ENCODE data around the gene RETREG3. TPM values are rescaled to one million over a fixed set of nuclear protein-coding genes. Genes with fewer than 3 reads are reported as not detected.

RETREG3 gene
- total and polyA plus RNA-seq, 2 of the 13 experiments (the other 11 are each of a cell fraction or from before 2014, with no cell fraction given): 47.0 to 55.8 TPM

- FAIRE-seq (no peak), ATAC-seq (no peak), DNase-seq (ENCODE audit: low spot score) (no peak)
- Histone ChIP-seq H3K4me3 (replicated peaks in 1 of 3; ENCODE audit: insufficient read depth in 1 of 3, low read depth in 2 of 3, low read length in 3 of 3) (no peak overlapping the region), H3K9me3 (ENCODE audit: low read length) (no peaks in the 10 kb centered on the region), H3K4me1 (ENCODE audit: insufficient read depth, low read length) (peaks cover 65% of the 10 kb centered on the region), H3K4me2 (ENCODE audit: low read depth, low read length) (0 out of 2 replicates have a peak overlapping the region, but pooled peaks have one; percentile 6), H3K27ac (ENCODE audit: extremely low read length, insufficient read depth, low read length) (no peak overlapping the region), H3K36me3 (replicated peaks in 1 of 2; ENCODE audit: control insufficient read depth in 1 of 2, insufficient read depth in 2 of 2, low read length in 2 of 2) (peaks cover 0 to 8% of the 10 kb centered on the region in 2 experiments; a peak in 1 of 5 replicates), H3K79me2 (ENCODE audit: insufficient read depth, low read length) (peaks cover 3% of the 10 kb centered on the region), H3K9ac (ENCODE audit: insufficient read depth, low read depth, low read length) (no peak overlapping the region), H3K27me3 (ENCODE audit: control insufficient read depth in 1 of 2, insufficient read depth in 2 of 2, low read length in 2 of 2) (no peaks in the 10 kb centered on the region), H2AFZ (ENCODE audit: low read length) (no peak overlapping the region), H4K20me1 (ENCODE audit: insufficient read depth, low read length) (no peaks in the 10 kb centered on the region)
- 92% methylated on average over 74 of the region's 74 CpGs for WGBS (ENCODE audit: low lambda C conversion rate)
- CTCF ChIA-PET (ENCODE audit: low intra/inter-chr PET ratio, low total read pairs): no interaction called here
- intact Hi-C loops (cut with micrococcal nuclease; ENCODE audit: unreplicated experiment) (no loop called here), in situ Hi-C loops (cut with HindIII; ENCODE audit: extremely low pct_ligation_motif_present, low pct_unique_long_range_greater_than_20kb) (no loop called here)
- no TSS peak for BruUV-seq (replicated peaks)
- POLR2A ChIA-PET: interaction anchor here (6.1 kb wide), 1 partner anchor 12 kb away, joined by 45 read pairs; the partner anchor contains the start of gene NAGLU
- TF ChIP-seq HNF1A (IDR thresholded peaks at IDR 0.05; ENCODE audit: low read depth): no peak
- no peak for TF ChIP-seq HNF1A (CRISPR knock-in tag; IDR thresholded peaks at IDR 0.05; ENCODE audit: borderline replicate concordance)
- peak; percentile 88 for TF ChIP-seq AGO1 (IDR thresholded peaks at IDR 0.05; ENCODE audit: low read depth, low read length, poor library complexity, severe bottlenecking)
- TF ChIP-seq REST (IDR thresholded peaks at IDR 0.05; ENCODE audit: borderline replicate concordance in 1 of 2, low read depth in 1 of 2, low read length in 2 of 2): no peak
- no peak for TF ChIP-seq BRD4 (CRISPR knock-in tag; IDR thresholded peaks at IDR 0.05)
- TF ChIP-seq RARG (CRISPR knock-in tag; IDR thresholded peaks at IDR 0.05; ENCODE audit: low read depth): no peak
- TF ChIP-seq IKZF4 (CRISPR knock-in tag; IDR thresholded peaks at IDR 0.05; ENCODE audit: borderline replicate concordance, low read depth, not compliant biosample characterization): no peak
- TF ChIP-seq ZNF331 (CRISPR knock-in tag; IDR thresholded peaks at IDR 0.05): no peak
- no peak for TF ChIP-seq YEATS2 (CRISPR knock-in tag; IDR thresholded peaks at IDR 0.05; ENCODE audit: borderline replicate concordance)
- TF ChIP-seq GATA4 (IDR thresholded peaks at IDR 0.05; ENCODE audit: borderline replicate concordance, low read depth): no peak
- no peak for TF ChIP-seq NCOA5 (CRISPR knock-in tag; IDR thresholded peaks at IDR 0.05)
- peak; percentile 33 for TF ChIP-seq CTCF (CRISPR knock-in tag; IDR thresholded peaks at IDR 0.05)
Measured at GRCh38 chr17:42548070-42548837, 60.9 kb downstream of the RETREG3 start.

All from HepG2 (cell line).